Panc1 (cell line): ENCODE measurements around the gene ACOT4. TPM values are rescaled to one million over a fixed set of nuclear protein-coding genes. Genes with fewer than 3 reads are reported as not detected.

ENCODE experiments used
- ATAC-seq: fragments of 200-7000 bp; cut with Tn5 transposase; 2 replicates; pipeline ENCODE4 v1.9.1; 2020; ENCODE audit warnings: mild to moderate bottlenecking, moderate library complexity
- BruUV-seq: library from RNA; stranded (reverse); fragments of 400-500 nt; replicated peaks from 2 replicates; lab custom pipeline; 2021; lab: Mats Ljungman, UMichigan
- CTCF ChIA-PET: fragments of 300-600 bp; sonication (Branson Sonifier 250); formaldehyde crosslinking; loops from one replicate; lab custom pipeline; 2022; ENCODE audit warnings: antibody characterized with exemption; lab: Charles Lee
- POLR2A ChIA-PET: fragments of 300-600 bp; sonication (Branson Sonifier 250); formaldehyde crosslinking; loops from one replicate; lab custom pipeline; 2022; ENCODE audit warnings: antibody characterized with exemption; lab: Charles Lee
- DNase-seq: peaks from one replicate; pipeline ENCODE4 v3.0.0-alpha.2; 2010; ENCODE audit warnings: low read depth, low spot score
- H3K27ac ChIP-seq: 2 replicates; pipeline ENCODE4 v1.5.1; 2011; ENCODE audit warnings: mild to moderate bottlenecking, low read length, inconsistent platforms
- H3K27me3 ChIP-seq: fragments of 200-500 bp; sonication (Bioruptor generic); 2 replicates; pipeline ENCODE4 v1.6.0; 2014; ENCODE audit warnings: low read length, inconsistent platforms; ENCODE audit not compliant: control insufficient read depth, insufficient read depth
- H3K36me3 ChIP-seq: fragments of 200-500 bp; sonication (Bioruptor generic); 2 replicates; pipeline ENCODE4 v1.5.1; 2014; ENCODE audit warnings: inconsistent platforms, mild to moderate bottlenecking, low read length, moderate library complexity; ENCODE audit not compliant: control insufficient read depth, insufficient read depth
- H3K4me1 ChIP-seq: 2 replicates; pipeline ENCODE4 v1.5.1; 2011; ENCODE audit warnings: inconsistent platforms, mild to moderate bottlenecking, low read length, moderate library complexity; ENCODE audit not compliant: control insufficient read depth, insufficient read depth
- H3K4me3 ChIP-seq, 2 experiments: 2 replicates each; pipeline ENCODE4 v1.5.1; 2011 to 2012; ENCODE audit warnings: low read depth in 2 of 2, low read length in 2 of 2, mild to moderate bottlenecking in 2 of 2, inconsistent platforms in 1 of 2, moderate library complexity in 1 of 2
- H3K9me3 ChIP-seq: fragments of 200-500 bp; sonication (Bioruptor generic); 2 replicates; pipeline ENCODE4 v1.5.1; 2014; ENCODE audit warnings: low read depth, mild to moderate bottlenecking, inconsistent platforms, low read length, moderate library complexity; ENCODE audit not compliant: control insufficient read depth, insufficient read depth
- CTCF ChIP-seq: fragments of 450-650 bp; IDR thresholded peaks from 2 replicates; pipeline ENCODE4 v1.5.1; 2017; ENCODE audit warnings: mild to moderate bottlenecking
- POLR2AphosphoS5 ChIP-seq: IDR thresholded peaks from 2 replicates; pipeline ENCODE4 v1.6.1; 2012; ENCODE audit warnings: mild to moderate bottlenecking, low read depth, low read length, moderate library complexity
- SIN3A ChIP-seq: IDR thresholded peaks from 2 replicates; pipeline ENCODE4 v1.6.1; 2012; ENCODE audit warnings: low read depth, mild to moderate bottlenecking, low read length, moderate library complexity, borderline replicate concordance; ENCODE audit not compliant: insufficient read depth
- TCF7L2 ChIP-seq: IDR thresholded peaks from 2 replicates; pipeline ENCODE4 v1.6.1; 2011; ENCODE audit warnings: mild to moderate bottlenecking, low read depth, low read length, inconsistent platforms
- in situ Hi-C: cut with HindIII; loops from 2 replicates; pipeline ENCODE4 v1.10.0; 2016; ENCODE audit warnings: low sequenced_read_pairs, low pct_unique_long_range_greater_than_20kb
- intact Hi-C: fragments of 100-400 bp; cut with micrococcal nuclease; formaldehyde crosslinking; loops from one replicate; pipeline ENCODE4 v1.10.0; 2022; ENCODE audit not compliant: unreplicated experiment
- total RNA-seq: library from RNA; stranded (reverse); gene quantifications from one replicate; pipeline ENCODE4 v1.2.1, GENCODE V29; 2021; ENCODE audit not compliant: unreplicated experiment
- TF ChIP-seq, protein P1 (sequence below), 2 experiments: IDR thresholded peaks; 2 replicates each; pipeline ENCODE4 v1.6.1; 2011 to 2012; ENCODE audit warnings: low read depth in 2 of 2, control low read depth in 1 of 2, low read length in 1 of 2, mild to moderate bottlenecking in 1 of 2, moderate library complexity in 1 of 2; ENCODE audit not compliant: insufficient read depth in 1 of 2

The ACOT4 gene
- total RNA-seq, 1 experiment from 2014 or later, result 2.7 TPM

GRCh38 chr14:73619524-73619923 is 27.9 kb downstream of the ACOT4 start:
- ChIA-PET CTCF (no interaction called here), POLR2A (no interaction called here)
- TF ChIP-seq POLR2AphosphoS5, result no peak
- no peak for TF ChIP-seq CTCF
- no peak for TF ChIP-seq TCF7L2
- TF ChIP-seq SIN3A, result no peak
- TF ChIP-seq, protein P1, sequence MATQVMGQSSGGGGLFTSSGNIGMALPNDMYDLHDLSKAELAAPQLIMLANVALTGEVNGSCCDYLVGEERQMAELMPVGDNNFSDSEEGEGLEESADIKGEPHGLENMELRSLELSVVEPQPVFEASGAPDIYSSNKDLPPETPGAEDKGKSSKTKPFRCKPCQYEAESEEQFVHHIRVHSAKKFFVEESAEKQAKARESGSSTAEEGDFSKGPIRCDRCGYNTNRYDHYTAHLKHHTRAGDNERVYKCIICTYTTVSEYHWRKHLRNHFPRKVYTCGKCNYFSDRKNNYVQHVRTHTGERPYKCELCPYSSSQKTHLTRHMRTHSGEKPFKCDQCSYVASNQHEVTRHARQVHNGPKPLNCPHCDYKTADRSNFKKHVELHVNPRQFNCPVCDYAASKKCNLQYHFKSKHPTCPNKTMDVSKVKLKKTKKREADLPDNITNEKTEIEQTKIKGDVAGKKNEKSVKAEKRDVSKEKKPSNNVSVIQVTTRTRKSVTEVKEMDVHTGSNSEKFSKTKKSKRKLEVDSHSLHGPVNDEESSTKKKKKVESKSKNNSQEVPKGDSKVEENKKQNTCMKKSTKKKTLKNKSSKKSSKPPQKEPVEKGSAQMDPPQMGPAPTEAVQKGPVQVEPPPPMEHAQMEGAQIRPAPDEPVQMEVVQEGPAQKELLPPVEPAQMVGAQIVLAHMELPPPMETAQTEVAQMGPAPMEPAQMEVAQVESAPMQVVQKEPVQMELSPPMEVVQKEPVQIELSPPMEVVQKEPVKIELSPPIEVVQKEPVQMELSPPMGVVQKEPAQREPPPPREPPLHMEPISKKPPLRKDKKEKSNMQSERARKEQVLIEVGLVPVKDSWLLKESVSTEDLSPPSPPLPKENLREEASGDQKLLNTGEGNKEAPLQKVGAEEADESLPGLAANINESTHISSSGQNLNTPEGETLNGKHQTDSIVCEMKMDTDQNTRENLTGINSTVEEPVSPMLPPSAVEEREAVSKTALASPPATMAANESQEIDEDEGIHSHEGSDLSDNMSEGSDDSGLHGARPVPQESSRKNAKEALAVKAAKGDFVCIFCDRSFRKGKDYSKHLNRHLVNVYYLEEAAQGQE (IDR thresholded peaks at IDR 0.05; ENCODE audit: insufficient read depth in 1 of 2, low read depth in 2 of 2, low read length in 1 of 2), result no peak
- no TSS peak for BruUV-seq
- in situ Hi-C loops (no loop called here), intact Hi-C loops (no loop called here)
- no peaks in the 10 kb centered on the region for H3K36me3 ChIP-seq
- no peaks in the 10 kb centered on the region for H3K9me3 ChIP-seq
- H3K27ac ChIP-seq, result no peak overlapping the region
- no peaks in the 10 kb centered on the region for H3K27me3 ChIP-seq
- H3K4me3 ChIP-seq, result no peak overlapping the region
- no peak for ATAC-seq
- DNase-seq, result no peak
- H3K4me1 ChIP-seq, result no peaks in the 10 kb centered on the region

GRCh38 chr14:73620268-73620667 is 28.6 kb downstream of the ACOT4 start:
- no peak for DNase-seq
- Histone ChIP-seq H3K9me3 (no peaks in the 10 kb centered on the region), H3K36me3 (no peaks in the 10 kb centered on the region), H3K27me3 (no peaks in the 10 kb centered on the region), H3K27ac (no peak overlapping the region), H3K4me1 (no peaks in the 10 kb centered on the region), H3K4me3 (no peak overlapping the region)
- POLR2A ChIA-PET, result no interaction called here
- in situ Hi-C loops (no loop called here), intact Hi-C loops (no loop called here)
- no TSS peak for BruUV-seq
- no peak for ATAC-seq
- CTCF ChIA-PET, result no interaction called here
- TF ChIP-seq CTCF (no peak), TCF7L2 (no peak), POLR2AphosphoS5 (no peak), SIN3A (no peak)
- TF ChIP-seq, protein P1 (IDR thresholded peaks at IDR 0.05; ENCODE audit: insufficient read depth in 1 of 2, low read depth in 2 of 2, low read length in 1 of 2), result no peak
